ENCODE results near the gene RIPOR3. TPM values are rescaled to one million over a fixed set of nuclear protein-coding genes. Genes with fewer than 3 reads are reported as not detected.

The RIPOR3 gene
- total and polyA plus RNA-seq, 9 of the 15 experiments (the other 6 are each of a cell fraction or from before 2014, with no cell fraction given), result 3.3 to 62.7 (median 21.4) TPM

- TF ChIP-seq, protein P1, sequence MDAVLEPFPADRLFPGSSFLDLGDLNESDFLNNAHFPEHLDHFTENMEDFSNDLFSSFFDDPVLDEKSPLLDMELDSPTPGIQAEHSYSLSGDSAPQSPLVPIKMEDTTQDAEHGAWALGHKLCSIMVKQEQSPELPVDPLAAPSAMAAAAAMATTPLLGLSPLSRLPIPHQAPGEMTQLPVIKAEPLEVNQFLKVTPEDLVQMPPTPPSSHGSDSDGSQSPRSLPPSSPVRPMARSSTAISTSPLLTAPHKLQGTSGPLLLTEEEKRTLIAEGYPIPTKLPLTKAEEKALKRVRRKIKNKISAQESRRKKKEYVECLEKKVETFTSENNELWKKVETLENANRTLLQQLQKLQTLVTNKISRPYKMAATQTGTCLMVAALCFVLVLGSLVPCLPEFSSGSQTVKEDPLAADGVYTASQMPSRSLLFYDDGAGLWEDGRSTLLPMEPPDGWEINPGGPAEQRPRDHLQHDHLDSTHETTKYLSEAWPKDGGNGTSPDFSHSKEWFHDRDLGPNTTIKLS (IDR thresholded peaks at IDR 0.05; ENCODE audit: borderline replicate concordance, low read depth), result no peak
- TF ChIP-seq GTF2B (IDR thresholded peaks at IDR 0.05; ENCODE audit: extremely low read depth, insufficient read length) (no peak), ZNF134 (CRISPR knock-in tag; conservative IDR thresholded peaks at IDR 0.05) (no peak), NFE2 (IDR thresholded peaks at IDR 0.05; ENCODE audit: low read depth) (no peak), ZEB2 (IDR thresholded peaks at IDR 0.05) (no peak), TRIM24 (IDR thresholded peaks at IDR 0.05) (0 out of 4 replicates have a peak, but pooled peaks of 1 of the 2 experiments have one; percentile 14), FOXK1 (CRISPR knock-in tag; IDR thresholded peaks at IDR 0.05; ENCODE audit: borderline replicate concordance) (no peak), POLR2G (IDR thresholded peaks at IDR 0.05; ENCODE audit: low read depth, low read length) (peak; percentile 46; the same call in 1 of the 2 replicates), ARID1B (IDR thresholded peaks at IDR 0.05) (0 out of 2 replicates have a peak, but pooled peaks have one; percentile 10), CHD2 (IDR thresholded peaks at IDR 0.05; ENCODE audit: low read depth, low read length) (no peak), HDAC8 (tag; IDR thresholded peaks at IDR 0.05) (no peak), ZNF75A (CRISPR knock-in tag; IDR thresholded peaks at IDR 0.05) (no peak), ZNF121 (CRISPR knock-in tag; conservative IDR thresholded peaks at IDR 0.05) (no peak), SRF (CRISPR knock-in tag; IDR thresholded peaks at IDR 0.05) (no peak), KAT2B (IDR thresholded peaks at IDR 0.05; ENCODE audit: low read depth, low read length) (no peak)
- TF ChIP-seq, protein P2, sequence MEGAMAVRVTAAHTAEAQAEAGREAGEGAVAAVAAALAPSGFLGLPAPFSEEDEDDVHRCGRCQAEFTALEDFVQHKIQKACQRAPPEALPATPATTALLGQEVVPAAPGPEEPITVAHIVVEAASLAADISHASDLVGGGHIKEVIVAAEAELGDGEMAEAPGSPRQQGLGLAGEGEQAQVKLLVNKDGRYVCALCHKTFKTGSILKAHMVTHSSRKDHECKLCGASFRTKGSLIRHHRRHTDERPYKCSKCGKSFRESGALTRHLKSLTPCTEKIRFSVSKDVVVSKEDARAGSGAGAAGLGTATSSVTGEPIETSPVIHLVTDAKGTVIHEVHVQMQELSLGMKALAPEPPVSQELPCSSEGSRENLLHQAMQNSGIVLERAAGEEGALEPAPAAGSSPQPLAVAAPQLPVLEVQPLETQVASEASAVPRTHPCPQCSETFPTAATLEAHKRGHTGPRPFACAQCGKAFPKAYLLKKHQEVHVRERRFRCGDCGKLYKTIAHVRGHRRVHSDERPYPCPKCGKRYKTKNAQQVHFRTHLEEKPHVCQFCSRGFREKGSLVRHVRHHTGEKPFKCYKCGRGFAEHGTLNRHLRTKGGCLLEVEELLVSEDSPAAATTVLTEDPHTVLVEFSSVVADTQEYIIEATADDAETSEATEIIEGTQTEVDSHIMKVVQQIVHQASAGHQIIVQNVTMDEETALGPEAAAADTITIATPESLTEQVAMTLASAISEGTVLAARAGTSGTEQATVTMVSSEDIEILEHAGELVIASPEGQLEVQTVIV (CRISPR knock-in tag; IDR thresholded peaks at IDR 0.05; ENCODE audit: borderline replicate concordance), result no peak
- TF ChIP-seq, protein P3, sequence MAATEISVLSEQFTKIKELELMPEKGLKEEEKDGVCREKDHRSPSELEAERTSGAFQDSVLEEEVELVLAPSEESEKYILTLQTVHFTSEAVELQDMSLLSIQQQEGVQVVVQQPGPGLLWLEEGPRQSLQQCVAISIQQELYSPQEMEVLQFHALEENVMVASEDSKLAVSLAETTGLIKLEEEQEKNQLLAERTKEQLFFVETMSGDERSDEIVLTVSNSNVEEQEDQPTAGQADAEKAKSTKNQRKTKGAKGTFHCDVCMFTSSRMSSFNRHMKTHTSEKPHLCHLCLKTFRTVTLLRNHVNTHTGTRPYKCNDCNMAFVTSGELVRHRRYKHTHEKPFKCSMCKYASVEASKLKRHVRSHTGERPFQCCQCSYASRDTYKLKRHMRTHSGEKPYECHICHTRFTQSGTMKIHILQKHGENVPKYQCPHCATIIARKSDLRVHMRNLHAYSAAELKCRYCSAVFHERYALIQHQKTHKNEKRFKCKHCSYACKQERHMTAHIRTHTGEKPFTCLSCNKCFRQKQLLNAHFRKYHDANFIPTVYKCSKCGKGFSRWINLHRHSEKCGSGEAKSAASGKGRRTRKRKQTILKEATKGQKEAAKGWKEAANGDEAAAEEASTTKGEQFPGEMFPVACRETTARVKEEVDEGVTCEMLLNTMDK (IDR thresholded peaks at IDR 0.05; ENCODE audit: borderline replicate concordance, insufficient read depth, low read depth, low read length, poor library complexity, severe bottlenecking), result no peak
- TF ChIP-seq, protein P4, sequence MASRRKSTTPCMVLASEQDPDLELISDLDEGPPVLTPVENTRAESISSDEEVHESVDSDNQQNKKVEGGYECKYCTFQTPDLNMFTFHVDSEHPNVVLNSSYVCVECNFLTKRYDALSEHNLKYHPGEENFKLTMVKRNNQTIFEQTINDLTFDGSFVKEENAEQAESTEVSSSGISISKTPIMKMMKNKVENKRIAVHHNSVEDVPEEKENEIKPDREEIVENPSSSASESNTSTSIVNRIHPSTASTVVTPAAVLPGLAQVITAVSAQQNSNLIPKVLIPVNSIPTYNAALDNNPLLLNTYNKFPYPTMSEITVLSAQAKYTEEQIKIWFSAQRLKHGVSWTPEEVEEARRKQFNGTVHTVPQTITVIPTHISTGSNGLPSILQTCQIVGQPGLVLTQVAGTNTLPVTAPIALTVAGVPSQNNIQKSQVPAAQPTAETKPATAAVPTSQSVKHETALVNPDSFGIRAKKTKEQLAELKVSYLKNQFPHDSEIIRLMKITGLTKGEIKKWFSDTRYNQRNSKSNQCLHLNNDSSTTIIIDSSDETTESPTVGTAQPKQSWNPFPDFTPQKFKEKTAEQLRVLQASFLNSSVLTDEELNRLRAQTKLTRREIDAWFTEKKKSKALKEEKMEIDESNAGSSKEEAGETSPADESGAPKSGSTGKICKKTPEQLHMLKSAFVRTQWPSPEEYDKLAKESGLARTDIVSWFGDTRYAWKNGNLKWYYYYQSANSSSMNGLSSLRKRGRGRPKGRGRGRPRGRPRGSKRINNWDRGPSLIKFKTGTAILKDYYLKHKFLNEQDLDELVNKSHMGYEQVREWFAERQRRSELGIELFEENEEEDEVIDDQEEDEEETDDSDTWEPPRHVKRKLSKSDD (conservative IDR thresholded peaks at IDR 0.05; ENCODE audit: low read length), result no peak
Measured at GRCh38 chr20:50673466-50674137, 17.7 kb downstream of the RIPOR3 start (continued).

Data from K562 (cell line).